BLaER1 treated with 17β-estradiol and CSF1 and Interleukin-3, amounts not matched to agents 10 nM and 100 nM (cell line): ENCODE measurements around the gene ACTL8.
"Not testable (repeated sequence)": the region's sequence is repeated elsewhere in the genome, so short reads cannot be mapped to it uniquely, and the experiment has no call there.

Experiments
- H3K27ac ChIP-seq, 11 experiments: shearing (Covaris generic); formaldehyde crosslinking; 2 replicates each; pipeline ENCODE4 v1.8.1; 2022
- H3K27me3 ChIP-seq, 11 experiments: shearing (Covaris generic); formaldehyde crosslinking; 2 replicates each; pipeline ENCODE4 v1.8.1; 2022
- H3K36me3 ChIP-seq, 11 experiments: shearing (Covaris generic); formaldehyde crosslinking; 2 replicates each; pipeline ENCODE4 v1.8.1; 2022
- H3K4me1 ChIP-seq, 10 experiments: shearing (Covaris generic); formaldehyde crosslinking; 2 replicates each; pipeline ENCODE4 v1.8.1; 2022
- H3K4me2 ChIP-seq, 11 experiments: shearing (Covaris generic); formaldehyde crosslinking; 2 replicates each; pipeline ENCODE4 v1.8.1; 2022
- H3K4me3 ChIP-seq, 10 experiments: shearing (Covaris generic); formaldehyde crosslinking; 2 replicates each; pipeline ENCODE4 v1.8.1; 2022
- H3K9ac ChIP-seq, 11 experiments: shearing (Covaris generic); formaldehyde crosslinking; 2 replicates each; pipeline ENCODE4 v1.8.1; 2022
- H3K9me3 ChIP-seq, 11 experiments: shearing (Covaris generic); formaldehyde crosslinking; replicated peaks in 1 of 11; 2 replicates each; pipeline ENCODE4 v1.8.1; 2022
- H4K20me1 ChIP-seq, 11 experiments: shearing (Covaris generic); formaldehyde crosslinking; 2 replicates each; pipeline ENCODE4 v1.8.1; 2022
- Cebpa-rat ChIP-seq, 11 experiments: shearing (Covaris generic); IDR thresholded peaks; 2 replicates each; pipeline ENCODE4 v1.8.1; 2022

Gene ACTL8

GRCh38 chr1:17742583-17742982 is 12.6 kb upstream of the ACTL8 start:
- H3K27me3 ChIP-seq = no peaks in the 10 kb centered on the region

GRCh38 chr1:17743008-17743647 is 12.0 kb upstream of the ACTL8 start:
- H3K4me1 ChIP-seq = peaks cover 0 to 12% (median 0%) of the 10 kb centered on the region in 10 experiments; a peak in 1 of 20 replicates
- no peak overlapping the region for H3K27ac ChIP-seq
- no peaks in the 10 kb centered on the region for H3K27me3 ChIP-seq
- TF ChIP-seq Cebpa-rat (IDR thresholded peaks at IDR 0.05) = no peak
- no peaks in the 10 kb centered on the region for H3K9me3 ChIP-seq
- H3K4me3 ChIP-seq = no peak overlapping the region
- no peak overlapping the region for H3K9ac ChIP-seq
- peak overlapping the region in 1 of 11 experiments; percentile 3; a peak in 1 of 22 replicates for H3K4me2 ChIP-seq
- peaks cover 0 to 6% (median 0%) of the 10 kb centered on the region in 11 experiments; a peak in 1 of 22 replicates for H4K20me1 ChIP-seq
- no peaks in the 10 kb centered on the region for H3K36me3 ChIP-seq

More at GRCh38 chr1:17742583-17742982, 12.6 kb upstream of the ACTL8 start:
- H3K9ac ChIP-seq = no peak overlapping the region
- H3K27ac ChIP-seq = no peak overlapping the region
- no peak overlapping the region for H3K4me3 ChIP-seq
- no peaks in the 10 kb centered on the region for H3K36me3 ChIP-seq
- H4K20me1 ChIP-seq = peaks cover 0 to 6% (median 0%) of the 10 kb centered on the region in 11 experiments; a peak in 1 of 22 replicates
- H3K9me3 ChIP-seq = no peaks in the 10 kb centered on the region
- peaks cover 0 to 12% (median 0%) of the 10 kb centered on the region in 10 experiments; a peak in 1 of 20 replicates for H3K4me1 ChIP-seq
- no peak overlapping the region for H3K4me2 ChIP-seq
- no peak for TF ChIP-seq Cebpa-rat (IDR thresholded peaks at IDR 0.05)

- TF ChIP-seq Cebpa-rat (IDR thresholded peaks at IDR 0.05) = no peak
- Histone ChIP-seq H3K4me3 (no peak overlapping the region), H3K27ac (no peak overlapping the region), H3K9ac (no peak overlapping the region), H3K4me2 (no peak overlapping the region), H3K4me1 (peaks cover 0 to 12% (median 0%) of the 10 kb centered on the region in 10 experiments; a peak in 1 of 20 replicates), H3K27me3 (no peaks in the 10 kb centered on the region), H3K9me3 (no peaks in the 10 kb centered on the region), H3K36me3 (no peaks in the 10 kb centered on the region), H4K20me1 (peaks cover 0 to 6% (median 0%) of the 10 kb centered on the region in 11 experiments; a peak in 1 of 22 replicates)
These were observed 11.2 kb upstream of the ACTL8 start for GRCh38 chr1:17743925-17744324.

GRCh38 chr1:17744666-17745478 is 10.3 kb upstream of the ACTL8 start:
- Histone ChIP-seq H4K20me1 (peaks cover 0 to 6% (median 0%) of the 10 kb centered on the region in 11 experiments; a peak in 1 of 22 replicates), H3K9ac (no peak overlapping the region), H3K4me1 (peaks cover 0 to 12% (median 0%) of the 10 kb centered on the region in 10 experiments; a peak in 1 of 20 replicates), H3K27ac (no peak overlapping the region), H3K36me3 (no peaks in the 10 kb centered on the region), H3K4me3 (no peak overlapping the region), H3K27me3 (no peaks in the 10 kb centered on the region), H3K9me3 (no peaks in the 10 kb centered on the region), H3K4me2 (no peak overlapping the region)
- TF ChIP-seq Cebpa-rat (IDR thresholded peaks at IDR 0.05) = no peak

- Histone ChIP-seq H4K20me1 (peaks cover 0 to 6% (median 0%) of the 10 kb centered on the region in 11 experiments; a peak in 1 of 22 replicates), H3K36me3 (no peaks in the 10 kb centered on the region), H3K9me3 (no peaks in the 10 kb centered on the region), H3K4me3 (no peak overlapping the region), H3K9ac (no peak overlapping the region), H3K27me3 (no peaks in the 10 kb centered on the region), H3K4me1 (peaks cover 0 to 12% (median 0%) of the 10 kb centered on the region in 10 experiments; a peak in 1 of 20 replicates), H3K4me2 (no peak overlapping the region), H3K27ac (no peak overlapping the region)
- TF ChIP-seq Cebpa-rat (IDR thresholded peaks at IDR 0.05) = no peak
These were observed 9.6 kb upstream of the ACTL8 start for GRCh38 chr1:17745479-17745955.

- H3K4me1 ChIP-seq = peaks cover 0 to 12% (median 0%) of the 10 kb centered on the region in 10 experiments; a peak in 1 of 20 replicates
- H3K9ac ChIP-seq, H3K9me3 ChIP-seq, H4K20me1 ChIP-seq, H3K27ac ChIP-seq, H3K27me3 ChIP-seq, H3K4me2 ChIP-seq, H3K36me3 ChIP-seq, H3K4me3 ChIP-seq: not testable (repeated sequence)
These were observed 8.9 kb upstream of the ACTL8 start for GRCh38 chr1:17746281-17746680.

GRCh38 chr1:17746920-17747319 is 8.2 kb upstream of the ACTL8 start:
- no peaks in the 10 kb centered on the region for H3K36me3 ChIP-seq
- H3K4me1 ChIP-seq = peaks cover 0 to 12% (median 0%) of the 10 kb centered on the region in 10 experiments; a peak in 1 of 20 replicates
- no peak overlapping the region for H3K9ac ChIP-seq
- H4K20me1 ChIP-seq = peaks cover 0 to 6% (median 0%) of the 10 kb centered on the region in 11 experiments; a peak in 1 of 22 replicates
- H3K27me3 ChIP-seq = no peaks in the 10 kb centered on the region
- no peak overlapping the region for H3K4me2 ChIP-seq
- no peak overlapping the region for H3K27ac ChIP-seq
- no peak overlapping the region for H3K4me3 ChIP-seq
- no peak for TF ChIP-seq Cebpa-rat (IDR thresholded peaks at IDR 0.05)
- H3K9me3 ChIP-seq = no peaks in the 10 kb centered on the region

GRCh38 chr1:17750333-17750732 is 4.8 kb upstream of the ACTL8 start:
- Histone ChIP-seq H4K20me1 (no peaks in the 10 kb centered on the region), H3K27ac (no peak overlapping the region), H3K9me3 (peaks cover 15 to 21% (median 18%) of the 10 kb centered on the region in 11 experiments), H3K4me3 (no peak overlapping the region), H3K36me3 (0 out of 22 replicates have a peak, but pooled peaks cover 0 to 5% (median 0%) of the 10 kb centered on the region in 11 experiments), H3K27me3 (no peaks in the 10 kb centered on the region), H3K9ac (no peak overlapping the region), H3K4me2 (no peak overlapping the region), H3K4me1 (no peaks in the 10 kb centered on the region)
- TF ChIP-seq Cebpa-rat (IDR thresholded peaks at IDR 0.05) = no peak

GRCh38 chr1:17752356-17752755 is 2.8 kb upstream of the ACTL8 start:
- Histone ChIP-seq H3K4me3 (no peak overlapping the region), H4K20me1 (no peaks in the 10 kb centered on the region), H3K4me2 (no peak overlapping the region), H3K9me3 (peaks cover 24 to 39% (median 33%) of the 10 kb centered on the region in 11 experiments), H3K36me3 (0 out of 22 replicates have a peak, but pooled peaks cover 0 to 5% (median 0%) of the 10 kb centered on the region in 11 experiments), H3K27me3 (no peaks in the 10 kb centered on the region), H3K27ac (no peak overlapping the region), H3K4me1 (no peaks in the 10 kb centered on the region), H3K9ac (no peak overlapping the region)
- no peak for TF ChIP-seq Cebpa-rat (IDR thresholded peaks at IDR 0.05)
